Measurements from ENCODE around the gene CACNA1G. TPM values are rescaled to one million over a fixed set of nuclear protein-coding genes. Genes with fewer than 3 reads are reported as not detected.

Gene CACNA1G
- total and polyA plus RNA-seq, 3 donors from 2014 or later, result 1.3 to 1.7 (median 1.7) TPM

DNA sequence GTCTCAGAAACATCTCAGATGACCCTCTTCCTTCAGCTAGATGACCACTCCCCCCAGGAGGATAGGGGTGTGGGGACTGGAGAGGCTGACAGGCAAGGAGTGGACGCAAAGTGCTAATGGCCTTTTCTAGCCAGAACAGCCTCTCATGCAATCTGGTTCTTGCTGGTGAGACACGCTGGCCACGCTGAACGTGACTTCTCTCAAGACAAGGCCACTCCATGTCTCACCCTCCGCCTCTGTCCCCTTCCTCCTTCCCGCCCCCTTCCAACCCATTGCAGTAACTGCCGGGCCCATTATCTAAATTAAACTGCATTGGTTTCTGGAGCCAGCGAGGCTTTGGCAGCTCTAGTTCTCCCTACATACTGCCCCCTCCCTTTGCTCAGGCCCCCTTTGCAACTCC is 9.5 kb downstream of the CACNA1G start:
- Histone ChIP-seq H3K27ac (no peak overlapping the region), H3K36me3 (ENCODE audit: low read depth, missing control alignments) (no peaks in the 10 kb centered on the region), H3K27me3 (no peaks in the 10 kb centered on the region), H3K4me1 (no peaks in the 10 kb centered on the region), H3K9me3 (no peaks in the 10 kb centered on the region), H3K4me3 (no peak overlapping the region)
- intact Hi-C loops (cut with DNase I; ENCODE audit: low total_unique reads), result no loop called here
- 83 to 93% methylated on average over 8 of the region's 8 CpGs for WGBS, 2 donors
- TF ChIP-seq, protein P1, sequence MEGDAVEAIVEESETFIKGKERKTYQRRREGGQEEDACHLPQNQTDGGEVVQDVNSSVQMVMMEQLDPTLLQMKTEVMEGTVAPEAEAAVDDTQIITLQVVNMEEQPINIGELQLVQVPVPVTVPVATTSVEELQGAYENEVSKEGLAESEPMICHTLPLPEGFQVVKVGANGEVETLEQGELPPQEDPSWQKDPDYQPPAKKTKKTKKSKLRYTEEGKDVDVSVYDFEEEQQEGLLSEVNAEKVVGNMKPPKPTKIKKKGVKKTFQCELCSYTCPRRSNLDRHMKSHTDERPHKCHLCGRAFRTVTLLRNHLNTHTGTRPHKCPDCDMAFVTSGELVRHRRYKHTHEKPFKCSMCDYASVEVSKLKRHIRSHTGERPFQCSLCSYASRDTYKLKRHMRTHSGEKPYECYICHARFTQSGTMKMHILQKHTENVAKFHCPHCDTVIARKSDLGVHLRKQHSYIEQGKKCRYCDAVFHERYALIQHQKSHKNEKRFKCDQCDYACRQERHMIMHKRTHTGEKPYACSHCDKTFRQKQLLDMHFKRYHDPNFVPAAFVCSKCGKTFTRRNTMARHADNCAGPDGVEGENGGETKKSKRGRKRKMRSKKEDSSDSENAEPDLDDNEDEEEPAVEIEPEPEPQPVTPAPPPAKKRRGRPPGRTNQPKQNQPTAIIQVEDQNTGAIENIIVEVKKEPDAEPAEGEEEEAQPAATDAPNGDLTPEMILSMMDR (IDR thresholded peaks at IDR 0.05), result no peak
- TF ChIP-seq POLR2A (IDR thresholded peaks at IDR 0.05), result no peak
- DNase-seq, result no peak

DNA sequence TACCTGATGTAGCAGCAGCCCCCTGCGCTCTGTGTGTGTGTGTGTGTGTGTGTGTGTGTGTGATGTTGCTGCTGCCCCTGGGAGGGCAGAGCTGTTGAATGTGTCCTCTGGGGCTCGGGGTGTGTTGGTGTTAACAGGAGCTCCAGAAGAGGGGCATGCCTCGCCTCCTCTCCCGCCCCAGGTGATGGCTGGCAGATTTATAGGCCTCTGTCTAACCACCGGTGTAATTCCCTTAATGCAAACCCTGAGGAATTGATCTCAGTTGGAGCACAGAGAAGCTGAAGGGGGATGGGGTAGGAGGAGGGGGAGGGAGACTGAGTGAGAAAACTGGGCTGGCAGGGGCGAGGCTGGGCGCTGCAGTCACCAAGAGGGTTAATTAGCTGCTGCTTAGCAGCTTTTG is 10.0 kb downstream of the CACNA1G start:
- intact Hi-C loops (cut with DNase I; ENCODE audit: low total_unique reads), result no loop called here
- no peak overlapping the region for H3K27ac ChIP-seq
- no peak for TF ChIP-seq POLR2A (IDR thresholded peaks at IDR 0.05)
- TF ChIP-seq, protein P1 (IDR thresholded peaks at IDR 0.05), result no peak
- 94 to 96% methylated on average over 5 to 7 of the region's 7 CpGs for WGBS, 2 donors
- H3K4me3 ChIP-seq, result no peak overlapping the region
- no peaks in the 10 kb centered on the region for H3K9me3 ChIP-seq
- no peaks in the 10 kb centered on the region for H3K27me3 ChIP-seq
- no peaks in the 10 kb centered on the region for H3K36me3 ChIP-seq (ENCODE audit: low read depth, missing control alignments)
- no peak for DNase-seq
- no peaks in the 10 kb centered on the region for H3K4me1 ChIP-seq

DNA sequence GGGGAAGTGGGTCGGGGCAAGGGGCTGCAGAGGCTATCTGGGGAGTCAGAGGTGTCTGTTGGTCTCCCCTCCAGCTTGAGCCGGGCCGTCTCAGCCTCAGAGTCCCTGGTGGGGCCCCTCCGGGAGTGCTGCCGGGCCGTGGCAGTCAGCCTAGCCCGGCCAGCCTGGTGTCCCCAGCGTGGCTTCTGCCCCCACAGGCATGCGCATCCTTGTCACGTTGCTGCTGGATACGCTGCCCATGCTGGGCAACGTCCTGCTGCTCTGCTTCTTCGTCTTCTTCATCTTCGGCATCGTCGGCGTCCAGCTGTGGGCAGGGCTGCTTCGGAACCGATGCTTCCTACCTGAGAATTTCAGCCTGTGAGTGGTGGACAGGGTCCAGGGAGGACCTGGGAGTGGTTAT is 11.2 kb downstream of the CACNA1G start:
- DNase-seq, result no peak
- TF ChIP-seq POLR2A (IDR thresholded peaks at IDR 0.05), result no peak
- TF ChIP-seq, protein P1 (IDR thresholded peaks at IDR 0.05), result no peak
- 93 to 96% methylated on average over 16 to 19 of the region's 19 CpGs for WGBS, 2 donors
- Histone ChIP-seq H3K27me3 (no peaks in the 10 kb centered on the region), H3K4me3 (no peak overlapping the region), H3K36me3 (ENCODE audit: low read depth, missing control alignments) (no peaks in the 10 kb centered on the region), H3K4me1 (no peaks in the 10 kb centered on the region), H3K27ac (no peak overlapping the region), H3K9me3 (no peaks in the 10 kb centered on the region)
- intact Hi-C loops (cut with DNase I; ENCODE audit: low total_unique reads), result no loop called here

DNA sequence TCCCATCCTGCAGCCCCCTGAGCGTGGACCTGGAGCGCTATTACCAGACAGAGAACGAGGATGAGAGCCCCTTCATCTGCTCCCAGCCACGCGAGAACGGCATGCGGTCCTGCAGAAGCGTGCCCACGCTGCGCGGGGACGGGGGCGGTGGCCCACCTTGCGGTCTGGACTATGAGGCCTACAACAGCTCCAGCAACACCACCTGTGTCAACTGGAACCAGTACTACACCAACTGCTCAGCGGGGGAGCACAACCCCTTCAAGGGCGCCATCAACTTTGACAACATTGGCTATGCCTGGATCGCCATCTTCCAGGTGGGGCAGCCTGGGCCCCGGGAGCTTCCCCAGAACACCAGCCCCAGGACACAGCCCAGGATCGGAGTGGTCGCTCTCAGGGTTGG is 12.0 kb downstream of the CACNA1G start:
- WGBS, 2 donors, result 97 to 100% methylated on average over 1 to 20 of the region's 20 CpGs
- intact Hi-C loops (cut with DNase I; ENCODE audit: low total_unique reads), result no loop called here
- no peak for DNase-seq
- no peaks in the 10 kb centered on the region for H3K4me1 ChIP-seq
- no peaks in the 10 kb centered on the region for H3K9me3 ChIP-seq
- TF ChIP-seq, protein P1 (IDR thresholded peaks at IDR 0.05), result no peak
- TF ChIP-seq POLR2A (IDR thresholded peaks at IDR 0.05), result no peak
- H3K27me3 ChIP-seq, result no peaks in the 10 kb centered on the region
- no peak overlapping the region for H3K4me3 ChIP-seq
- no peak overlapping the region for H3K27ac ChIP-seq
- H3K36me3 ChIP-seq (ENCODE audit: low read depth, missing control alignments), result no peaks in the 10 kb centered on the region

DNA sequence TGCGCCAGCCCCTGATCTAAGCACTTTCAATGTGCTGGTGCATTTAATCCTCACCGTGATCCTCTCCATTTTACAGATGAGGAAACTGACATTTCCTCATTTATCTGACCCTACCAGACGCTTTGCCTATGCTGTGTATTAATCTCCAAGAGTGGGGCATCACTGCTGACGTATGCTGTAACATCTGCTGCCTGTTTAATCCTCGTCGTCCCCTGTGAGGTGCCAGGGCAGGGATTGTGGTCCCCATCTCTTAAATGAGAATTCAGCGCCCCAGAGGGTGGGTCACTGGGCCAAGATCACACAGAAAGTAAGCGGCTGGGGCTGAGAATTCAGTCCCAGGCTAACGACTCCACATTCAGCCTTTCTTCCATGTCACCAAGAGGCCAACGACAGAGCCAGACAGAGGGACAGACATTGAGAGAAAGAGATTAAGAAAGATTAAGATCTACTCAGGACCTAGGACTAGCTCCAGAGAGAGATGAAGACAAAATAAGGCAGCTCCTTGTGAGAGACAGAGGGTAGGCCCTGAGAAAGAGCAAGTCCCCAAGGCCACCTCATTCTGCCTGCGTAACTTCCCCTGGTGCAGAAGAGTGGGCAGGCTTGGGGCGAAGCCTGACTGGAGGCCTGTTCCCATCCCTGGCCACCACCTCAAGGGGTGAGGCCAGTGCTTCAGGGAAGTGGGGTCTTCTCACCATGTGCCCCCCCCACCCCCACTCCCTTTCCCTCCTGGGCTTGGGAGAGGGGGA is 13.5 kb downstream of the CACNA1G start:
- intact Hi-C loops (cut with DNase I; ENCODE audit: low total_unique reads), result no loop called here
- TF ChIP-seq, protein P1 (IDR thresholded peaks at IDR 0.05), result no peak
- TF ChIP-seq POLR2A (IDR thresholded peaks at IDR 0.05), result no peak

More for the DNA sequence above, 13.5 kb downstream of the CACNA1G start:
- Histone ChIP-seq H3K36me3 (ENCODE audit: low read depth, missing control alignments) (no peaks in the 10 kb centered on the region), H3K4me3 (no peak overlapping the region), H3K27ac (no peak overlapping the region), H3K4me1 (no peaks in the 10 kb centered on the region), H3K9me3 (no peaks in the 10 kb centered on the region), H3K27me3 (no peaks in the 10 kb centered on the region)
- 91 to 97% methylated on average over 12 of the region's 12 CpGs for WGBS, 2 donors
- no peak for DNase-seq

Data from testis (tissue), 3 donors.